ENCODE data around the gene ALKBH7. TPM values are rescaled to one million over a fixed set of nuclear protein-coding genes. Genes with fewer than 3 reads are reported as not detected.

ALKBH7 gene
- total RNA-seq, 2 experiments from 2014 or later, result 46.1 to 48.8 TPM

DNA sequence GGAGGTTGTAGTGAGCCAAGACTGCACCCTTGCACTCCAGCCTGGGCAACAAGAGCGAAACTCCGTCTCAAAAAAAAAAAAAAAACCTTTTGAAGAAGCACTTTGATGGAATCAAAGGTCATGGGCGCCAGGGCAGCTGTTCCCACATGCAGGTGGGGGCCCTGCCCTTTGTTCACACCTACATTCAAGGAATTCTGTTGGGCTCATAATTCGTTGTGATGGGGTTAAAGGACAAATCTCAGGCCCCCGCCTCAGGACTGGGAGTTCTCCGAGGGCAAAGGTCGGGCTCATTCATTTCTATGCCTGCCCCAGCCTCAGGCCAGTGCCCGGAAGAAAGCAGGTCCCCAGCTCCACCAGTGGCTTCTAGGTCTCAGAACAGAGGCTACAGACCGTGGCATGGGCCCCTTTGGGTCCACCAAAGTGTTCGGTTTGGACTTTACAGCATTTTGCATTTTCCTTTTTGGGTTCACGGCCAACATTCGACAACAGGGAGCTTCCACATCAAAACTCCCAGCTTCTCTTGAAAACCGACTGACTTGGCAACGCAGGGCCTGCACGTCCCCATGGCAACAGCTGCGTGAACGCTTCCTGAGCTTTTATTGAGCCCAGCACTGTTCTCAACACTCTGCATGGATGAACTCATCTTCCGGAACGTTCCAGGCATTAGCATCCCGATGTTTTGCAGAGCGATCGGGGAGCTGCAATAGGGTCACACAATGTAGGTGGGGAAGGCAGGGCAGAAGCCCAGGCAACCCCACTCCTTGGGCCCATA, 30.4 kb downstream of the ALKBH7 start:
- ChIA-PET CTCF (no interaction called here), POLR2A (interaction anchor here (0.6 to 1.0 kb wide), 2 partner anchors 9 to 18 kb away, joined by 3 to 4 read pairs; no protein-coding TSS in a partner anchor)
- ATAC-seq, result no peak
- no peak overlapping the region for H3K27ac Mint-ChIP-seq
- peaks cover 3% of the 10 kb centered on the region for H3K4me1 Mint-ChIP-seq (ENCODE audit: low read depth)
- H3K27me3 Mint-ChIP-seq (ENCODE audit: low read depth), result no peaks in the 10 kb centered on the region
- H3K9me3 Mint-ChIP-seq (ENCODE audit: insufficient read depth), result no peaks in the 10 kb centered on the region
- H3K4me3 Mint-ChIP-seq, result no peak overlapping the region
- no peaks in the 10 kb centered on the region for H3K36me3 Mint-ChIP-seq (ENCODE audit: low read depth)
- no peak for DNase-seq

DNA sequence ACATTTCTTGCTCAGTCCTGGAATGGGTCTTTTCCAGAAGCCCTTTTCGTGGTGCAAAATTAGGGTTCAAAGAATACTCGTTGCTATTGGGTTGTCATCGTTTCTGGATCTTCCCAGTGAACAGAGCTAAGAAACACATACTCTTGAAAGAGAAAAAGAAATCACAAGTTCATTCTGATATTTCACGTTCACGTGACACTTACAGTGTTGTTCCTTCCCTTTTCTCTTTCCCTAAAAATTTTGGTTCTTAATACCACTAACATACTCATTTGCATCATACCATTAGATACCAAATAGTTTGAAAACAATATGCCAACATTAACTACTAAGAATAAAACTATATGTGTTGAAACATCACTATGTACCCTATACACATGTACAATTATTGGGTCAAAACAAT, 33.8 kb downstream of the ALKBH7 start:
- H3K36me3 Mint-ChIP-seq (ENCODE audit: low read depth), result no peaks in the 10 kb centered on the region
- ATAC-seq (no peak), DNase-seq (no peak)
- no peaks in the 10 kb centered on the region for H3K27me3 Mint-ChIP-seq (ENCODE audit: low read depth)
- POLR2A ChIA-PET, result interaction anchor here (0.6 kb wide), 1 partner anchor 100 kb away, joined by 3 read pairs; no protein-coding TSS in a partner anchor
- no peaks in the 10 kb centered on the region for H3K4me1 Mint-ChIP-seq (ENCODE audit: low read depth)
- CTCF ChIA-PET, result no interaction called here
- no peaks in the 10 kb centered on the region for H3K9me3 Mint-ChIP-seq (ENCODE audit: insufficient read depth)
- H3K4me3 Mint-ChIP-seq, result no peak overlapping the region
- H3K27ac Mint-ChIP-seq, result no peak overlapping the region

DNA sequence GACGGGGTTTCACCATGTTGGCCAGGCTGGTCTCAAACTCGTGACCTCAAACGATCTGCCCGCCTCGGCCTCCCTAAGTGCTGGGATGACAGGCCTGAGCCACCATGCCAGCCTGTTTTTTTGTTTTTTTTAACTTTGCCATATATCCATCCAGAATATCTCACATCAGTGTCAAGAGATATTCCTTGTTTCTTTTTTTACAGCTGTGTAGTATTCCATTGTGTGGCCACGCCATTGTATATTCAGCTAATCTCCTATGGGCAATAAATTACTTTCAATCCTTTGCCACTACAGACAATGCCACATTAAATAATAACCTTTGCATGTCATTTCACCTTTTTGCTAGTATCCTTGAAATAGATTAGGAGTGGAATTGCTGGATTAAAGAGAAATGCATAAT, 36.8 kb downstream of the ALKBH7 start:
- ATAC-seq (no peak), DNase-seq (no peak)
- H3K27ac Mint-ChIP-seq, result no peak overlapping the region
- POLR2A ChIA-PET, result no interaction called here
- H3K36me3 Mint-ChIP-seq (ENCODE audit: low read depth), result peaks cover 12% of the 10 kb centered on the region
- H3K27me3 Mint-ChIP-seq (ENCODE audit: low read depth), result no peaks in the 10 kb centered on the region
- H3K4me1 Mint-ChIP-seq (ENCODE audit: low read depth), result no peaks in the 10 kb centered on the region
- CTCF ChIA-PET, result interaction anchor here (1.0 kb wide), 1 partner anchor 17 kb away, joined by 3 read pairs; no protein-coding TSS in a partner anchor
- no peak overlapping the region for H3K4me3 Mint-ChIP-seq
- H3K9me3 Mint-ChIP-seq (ENCODE audit: insufficient read depth), result no peaks in the 10 kb centered on the region

DNA sequence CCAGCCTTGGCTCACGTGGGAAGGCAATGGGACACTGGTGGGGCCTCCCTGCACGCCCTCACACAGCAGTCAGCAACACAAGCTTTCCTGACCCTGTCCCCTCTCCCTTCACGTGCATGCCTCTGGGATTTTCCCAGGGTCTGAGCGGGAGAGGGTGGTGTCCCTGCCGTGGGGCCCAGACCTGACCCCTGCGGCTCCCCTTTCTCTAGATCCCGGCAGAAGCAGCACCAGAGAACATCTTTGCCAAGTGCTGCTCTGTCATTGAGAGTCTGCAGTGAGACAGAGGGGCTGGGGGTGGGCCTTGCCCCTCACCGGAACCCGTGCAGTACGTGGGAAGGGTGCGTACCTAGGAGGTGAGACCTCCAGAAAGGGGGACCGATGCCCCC, 39.5 kb downstream of the ALKBH7 start:
- ATAC-seq (peak; percentile 9), DNase-seq (no peak)
- Mint-ChIP-seq H3K27ac (no peak overlapping the region), H3K36me3 (ENCODE audit: low read depth) (peaks cover 24% of the 10 kb centered on the region), H3K4me1 (ENCODE audit: low read depth) (no peaks in the 10 kb centered on the region), H3K4me3 (no peak overlapping the region), H3K9me3 (ENCODE audit: insufficient read depth) (no peaks in the 10 kb centered on the region), H3K27me3 (ENCODE audit: low read depth) (no peaks in the 10 kb centered on the region)
- ChIA-PET CTCF (interaction anchor here (1.0 kb wide), 1 partner anchor 284 kb away, joined by 3 read pairs; no protein-coding TSS in a partner anchor), POLR2A (no interaction called here)

DNA sequence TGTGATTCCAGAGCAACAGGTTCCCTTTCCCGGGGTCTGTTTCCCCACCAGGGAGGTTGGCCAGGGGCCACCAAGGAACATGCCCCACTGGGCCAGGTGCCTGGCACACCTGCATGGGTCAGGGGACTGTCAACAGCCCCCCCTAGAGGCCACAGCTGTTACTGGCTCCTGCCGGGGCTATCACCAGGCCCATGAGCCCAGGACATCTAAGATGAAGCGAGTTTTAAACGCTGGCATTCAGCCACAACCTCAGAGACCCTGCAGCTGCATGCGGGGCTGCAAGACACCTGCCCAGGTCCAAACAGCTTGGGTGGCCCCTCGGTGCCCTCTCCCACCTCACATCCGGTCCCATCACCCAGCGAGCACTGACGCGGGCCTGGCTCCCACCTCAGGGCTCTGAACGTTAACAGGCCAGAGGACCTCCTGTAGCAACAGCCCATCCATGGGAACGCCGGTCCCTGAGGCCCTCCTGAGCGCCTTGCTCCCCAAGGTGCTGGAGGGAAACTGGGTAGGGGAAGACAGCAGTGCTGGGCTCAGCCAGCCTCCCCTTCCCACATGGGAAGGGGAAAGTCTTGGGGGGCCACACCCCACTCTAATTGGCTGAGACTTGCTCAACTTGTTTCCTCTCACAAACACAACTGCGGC, 40.0 kb downstream of the ALKBH7 start:
- Mint-ChIP-seq H3K9me3 (ENCODE audit: insufficient read depth) (no peaks in the 10 kb centered on the region), H3K4me3 (no peak overlapping the region), H3K36me3 (ENCODE audit: low read depth) (peaks cover 27% of the 10 kb centered on the region), H3K27ac (no peak overlapping the region), H3K4me1 (ENCODE audit: low read depth) (no peaks in the 10 kb centered on the region), H3K27me3 (ENCODE audit: low read depth) (no peaks in the 10 kb centered on the region)
- POLR2A ChIA-PET, result no interaction called here
- CTCF ChIA-PET, result interaction anchor here (1.0 kb wide), 1 partner anchor 284 kb away, joined by 3 read pairs; no protein-coding TSS in a partner anchor
- ATAC-seq, result peak; percentile 67
- DNase-seq, result peak; percentile 54

DNA sequence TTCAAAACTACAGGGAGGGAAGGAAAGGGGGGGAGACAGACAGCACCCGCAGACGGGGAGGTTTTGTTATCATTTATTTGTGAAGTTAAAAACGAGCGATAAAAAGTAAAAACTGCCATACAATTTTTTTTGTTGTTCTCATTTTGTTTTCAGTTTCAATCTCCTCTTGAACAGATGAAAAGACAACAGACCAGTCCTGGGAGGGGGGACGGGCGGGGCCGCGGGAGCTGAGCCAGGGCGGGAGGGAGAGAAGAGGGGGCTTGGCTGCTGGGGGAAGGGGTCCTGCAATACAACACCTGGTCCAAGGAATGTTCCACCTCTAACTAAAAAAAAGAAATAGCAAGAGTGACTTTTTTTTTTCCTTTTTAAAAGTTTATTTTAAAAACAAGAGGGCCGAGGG, 40.7 kb downstream of the ALKBH7 start:
- ChIA-PET POLR2A (no interaction called here), CTCF (no interaction called here)
- DNase-seq, result no peak

DNA sequence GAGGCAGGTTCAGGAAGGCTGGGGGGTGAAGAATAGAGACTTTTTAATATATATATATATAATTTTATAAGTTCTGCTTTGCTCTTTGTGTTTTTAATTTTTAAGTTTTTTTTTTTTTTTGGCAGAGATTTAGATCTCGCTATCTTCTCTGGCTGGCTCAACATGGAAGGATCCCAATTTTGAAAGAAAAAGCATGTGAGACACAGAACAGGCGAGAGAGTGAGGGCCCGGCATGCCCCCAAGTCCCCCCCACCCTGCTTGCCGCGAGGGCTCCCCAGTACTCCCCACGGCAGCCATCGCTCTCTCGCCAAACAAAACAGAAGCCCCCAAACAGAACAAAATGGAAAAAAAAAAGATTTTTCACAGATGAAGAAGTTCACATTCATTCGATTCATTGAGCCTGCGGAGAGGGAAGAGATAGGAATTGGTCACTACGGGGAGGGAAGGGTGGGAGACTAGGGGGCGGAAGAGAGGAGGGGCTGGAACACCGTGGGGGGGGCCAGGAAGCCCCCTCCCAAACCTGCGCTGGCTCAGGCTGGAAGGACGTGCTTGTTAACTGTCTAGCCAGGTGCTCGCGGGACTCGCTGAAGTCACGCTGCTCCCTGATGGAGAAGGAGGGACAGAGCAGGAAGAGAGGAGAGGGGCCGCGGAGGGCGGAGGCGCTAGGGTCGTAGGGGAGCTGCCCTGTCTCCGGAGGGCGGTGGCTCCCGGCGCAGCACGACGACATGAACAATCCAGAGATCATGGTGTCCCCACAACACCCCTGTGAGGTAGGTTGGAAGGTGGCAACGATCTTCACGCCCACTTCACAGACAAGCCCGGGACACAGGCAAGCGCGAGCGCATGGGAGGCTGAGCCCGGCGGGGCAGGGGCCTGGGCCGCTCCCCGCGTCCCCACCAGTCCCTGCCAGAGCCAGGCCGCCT, 41.4 kb downstream of the ALKBH7 start:
- H3K27ac Mint-ChIP-seq, result no peak overlapping the region
- H3K4me1 Mint-ChIP-seq (ENCODE audit: low read depth), result no peaks in the 10 kb centered on the region
- CTCF ChIA-PET, result no interaction called here
- no peak for ATAC-seq
- peaks cover 38% of the 10 kb centered on the region for H3K36me3 Mint-ChIP-seq (ENCODE audit: low read depth)
- no peaks in the 10 kb centered on the region for H3K9me3 Mint-ChIP-seq (ENCODE audit: insufficient read depth)
- no peak for DNase-seq
- no peaks in the 10 kb centered on the region for H3K27me3 Mint-ChIP-seq (ENCODE audit: low read depth)
- H3K4me3 Mint-ChIP-seq, result no peak overlapping the region
- POLR2A ChIA-PET, result no interaction called here

More for the DNA sequence above, 40.7 kb downstream of the ALKBH7 start:
- no peaks in the 10 kb centered on the region for H3K9me3 Mint-ChIP-seq (ENCODE audit: insufficient read depth)
- no peaks in the 10 kb centered on the region for H3K27me3 Mint-ChIP-seq (ENCODE audit: low read depth)
- peaks cover 32% of the 10 kb centered on the region for H3K36me3 Mint-ChIP-seq (ENCODE audit: low read depth)
- ATAC-seq, result no peak
- no peak overlapping the region for H3K4me3 Mint-ChIP-seq
- H3K4me1 Mint-ChIP-seq (ENCODE audit: low read depth), result no peaks in the 10 kb centered on the region
- H3K27ac Mint-ChIP-seq, result no peak overlapping the region

DNA sequence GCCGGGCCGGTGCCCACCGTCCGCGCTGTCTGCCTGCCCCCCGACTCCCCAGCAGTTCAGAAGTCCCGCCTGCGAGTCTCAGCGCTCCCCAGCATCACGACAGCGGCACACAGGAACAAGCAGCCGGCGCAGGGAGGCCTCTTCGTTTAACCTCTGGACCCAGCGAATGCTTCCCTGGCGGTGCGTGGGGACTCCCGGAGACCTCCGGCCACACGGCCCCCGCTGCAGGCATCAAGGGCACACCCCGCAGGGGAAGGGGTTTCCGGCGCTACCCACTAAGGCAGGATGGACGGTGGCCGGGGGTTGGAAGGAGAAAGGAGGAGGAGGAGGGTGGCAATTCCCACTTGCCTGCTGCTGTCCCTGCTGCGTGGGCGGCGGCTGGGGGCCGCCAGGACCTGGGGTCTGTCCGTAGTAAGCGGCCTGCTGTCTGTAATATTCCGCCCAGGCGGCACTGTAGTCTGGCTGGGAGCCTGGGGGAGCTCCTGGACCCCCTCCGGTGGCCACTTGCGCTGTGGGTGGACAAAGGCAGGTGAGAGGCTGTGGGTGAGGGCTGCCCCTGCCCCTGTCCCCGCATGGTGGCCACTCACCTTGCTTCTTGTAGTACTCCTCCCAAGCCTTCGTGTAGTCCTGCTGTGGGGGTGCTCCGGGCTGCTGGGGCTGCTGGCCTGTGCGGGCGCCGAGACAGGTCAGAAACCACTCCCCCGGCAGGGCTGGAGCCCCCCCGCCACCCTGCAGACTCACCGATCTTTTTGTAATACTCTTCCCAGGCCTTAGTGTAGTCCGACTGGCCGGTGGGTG, 42.4 kb downstream of the ALKBH7 start:
- POLR2A ChIA-PET, result no interaction called here

DNA sequence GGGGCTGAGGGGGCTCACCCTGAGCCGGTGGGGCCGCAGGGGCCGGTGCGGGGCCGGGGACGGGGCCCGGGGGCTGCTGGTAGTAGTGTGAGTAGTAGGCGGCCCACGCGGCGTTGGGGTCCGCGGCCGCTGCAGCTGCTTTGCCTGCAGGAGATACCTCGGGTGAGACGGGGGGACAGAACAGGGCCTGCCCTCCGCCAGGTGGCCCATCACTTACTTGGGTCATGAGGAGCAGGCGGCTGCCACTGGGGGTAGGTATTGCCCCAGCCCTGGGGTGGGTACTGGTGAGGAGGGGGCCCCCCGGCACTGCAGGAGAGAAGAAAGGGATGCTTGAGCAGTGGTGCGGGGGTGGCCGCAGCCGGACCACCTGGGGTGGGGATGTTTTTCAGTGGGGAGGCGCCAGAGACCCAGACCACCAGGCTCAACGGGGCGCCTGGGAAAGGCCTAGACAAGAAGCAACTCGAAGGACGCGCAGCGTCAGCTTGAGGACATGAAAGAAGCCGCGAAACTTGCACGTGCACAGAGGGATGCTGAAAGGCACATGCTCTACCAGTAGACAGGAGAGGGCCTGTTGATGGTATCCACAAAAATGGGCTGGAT, 43.1 kb downstream of the ALKBH7 start:
- Mint-ChIP-seq H3K36me3 (ENCODE audit: low read depth) (peaks cover 54% of the 10 kb centered on the region), H3K4me3 (no peak overlapping the region), H3K9me3 (ENCODE audit: insufficient read depth) (no peaks in the 10 kb centered on the region), H3K27me3 (ENCODE audit: low read depth) (no peaks in the 10 kb centered on the region), H3K27ac (no peak overlapping the region), H3K4me1 (ENCODE audit: low read depth) (no peaks in the 10 kb centered on the region)
- ATAC-seq (no peak), DNase-seq (no peak)
- ChIA-PET CTCF (no interaction called here), POLR2A (no interaction called here)

More for the DNA sequence above, 42.4 kb downstream of the ALKBH7 start:
- H3K4me1 Mint-ChIP-seq (ENCODE audit: low read depth), result no peaks in the 10 kb centered on the region
- peaks cover 47% of the 10 kb centered on the region for H3K36me3 Mint-ChIP-seq (ENCODE audit: low read depth)
- H3K4me3 Mint-ChIP-seq, result no peak overlapping the region
- DNase-seq (no peak), ATAC-seq (no peak)
- CTCF ChIA-PET, result no interaction called here
- H3K27ac Mint-ChIP-seq, result no peak overlapping the region
- no peaks in the 10 kb centered on the region for H3K27me3 Mint-ChIP-seq (ENCODE audit: low read depth)
- no peaks in the 10 kb centered on the region for H3K9me3 Mint-ChIP-seq (ENCODE audit: insufficient read depth)

DNA sequence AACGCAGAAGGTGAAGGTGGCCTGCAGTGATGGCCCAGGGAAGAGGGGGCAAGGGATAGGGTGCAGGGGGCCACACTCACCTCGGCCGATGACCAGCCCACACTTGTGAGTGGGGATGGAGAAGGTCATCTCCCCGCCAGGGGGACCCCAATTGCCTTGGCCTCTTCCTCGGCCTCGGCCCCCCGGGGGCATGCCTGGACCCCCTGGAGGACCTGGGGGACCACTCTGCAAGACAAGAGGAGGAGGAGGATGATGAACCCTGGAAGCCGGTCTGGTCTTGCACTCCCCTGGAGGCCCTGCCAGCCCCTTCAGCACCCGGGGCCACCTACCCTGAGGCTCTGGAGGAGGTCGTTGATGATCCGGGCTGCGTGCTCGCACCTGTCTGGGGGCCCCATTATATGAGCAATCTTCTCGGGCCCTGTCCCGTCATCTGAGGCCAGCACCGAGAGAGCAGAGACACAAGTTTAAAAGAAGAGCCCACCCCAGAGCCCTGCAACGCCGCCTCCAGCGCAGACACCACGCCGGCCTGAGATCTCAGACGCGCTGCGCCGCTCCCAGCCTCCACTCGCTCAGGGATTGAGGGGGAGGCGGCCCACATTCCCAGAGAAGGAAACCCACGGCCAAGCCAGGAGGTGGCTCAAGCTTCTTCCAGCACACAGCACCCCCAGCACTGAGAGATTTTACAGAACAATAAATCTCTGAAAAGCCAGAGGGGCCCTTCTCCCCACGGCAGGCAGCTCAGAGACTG, 44.2 kb downstream of the ALKBH7 start:
- H3K27ac Mint-ChIP-seq, result no peak overlapping the region
- ATAC-seq, result no peak
- no peaks in the 10 kb centered on the region for H3K27me3 Mint-ChIP-seq (ENCODE audit: low read depth)
- no peak for DNase-seq
- peaks cover 1% of the 10 kb centered on the region for H3K4me1 Mint-ChIP-seq (ENCODE audit: low read depth)
- CTCF ChIA-PET, result no interaction called here
- H3K4me3 Mint-ChIP-seq, result no peak overlapping the region
- H3K36me3 Mint-ChIP-seq (ENCODE audit: low read depth), result peaks cover 59% of the 10 kb centered on the region
- H3K9me3 Mint-ChIP-seq (ENCODE audit: insufficient read depth), result no peaks in the 10 kb centered on the region
- POLR2A ChIA-PET, result no interaction called here
